ENCODE data around the gene GPS2.

GRCh38 chr17:7356756-7357155 lies 41.6 kb upstream of the GPS2 start:
- TF ChIP-seq GATA2 (IDR thresholded peaks at IDR 0.05; ENCODE audit: low read depth, low read length) (no peak), GATA3 (IDR thresholded peaks at IDR 0.05; ENCODE audit: low read depth, low read length) (no peak)
